PC-3 (cell line): ENCODE results near the gene PRTG. TPM values are rescaled to one million over a fixed set of nuclear protein-coding genes. Genes with fewer than 3 reads are reported as not detected.
"Not testable (repeated sequence)": the region's sequence is repeated elsewhere in the genome, so short reads cannot be mapped to it uniquely, and the experiment has no call there.

Source experiments
- ATAC-seq: fragments of 200-7000 bp; cut with Tn5 transposase; 2 replicates; pipeline ENCODE4 v1.9.1; 2020; ENCODE audit warnings: mild to moderate bottlenecking, moderate library complexity
- BruUV-seq: library from RNA; stranded (reverse); fragments of 400-500 nt; replicated peaks from 2 replicates; lab custom pipeline; 2021; lab: Mats Ljungman, UMichigan
- CTCF ChIA-PET: fragments of 300-600 bp; sonication (Branson Sonifier 250); formaldehyde crosslinking; loops from one replicate; lab custom pipeline; 2022; ENCODE audit warnings: antibody characterized with exemption; lab: Charles Lee
- POLR2A ChIA-PET: fragments of 300-600 bp; sonication (Branson Sonifier 250); formaldehyde crosslinking; loops from one replicate; lab custom pipeline; 2022; ENCODE audit warnings: antibody characterized with exemption; ENCODE audit not compliant: unreplicated experiment; lab: Charles Lee
- DNase-seq: peaks from one replicate; pipeline ENCODE4 v3.0.0-alpha.2; 2015
- H2AFZ ChIP-seq: fragments of 300-600 bp; sonication (generic); 2 replicates; pipeline ENCODE4 v1.6.0; 2016; ENCODE audit warnings: antibody characterized with exemption, low read length
- H3F3A ChIP-seq: fragments of 300-600 bp; sonication (generic); one replicate; pipeline ENCODE4 v1.6.0; 2017; ENCODE audit warnings: antibody characterized with exemption, low read length, control low read depth, mild to moderate bottlenecking; ENCODE audit not compliant: unreplicated experiment
- H3K27ac ChIP-seq: fragments of 300-600 bp; sonication (generic); 2 replicates; pipeline ENCODE4 v1.5.1; 2016; ENCODE audit warnings: mild to moderate bottlenecking, low read length
- H3K27me3 ChIP-seq: fragments of 300-600 bp; sonication (generic); 2 replicates; pipeline ENCODE4 v1.6.1; 2016; ENCODE audit warnings: low read length, mixed read lengths
- H3K36me3 ChIP-seq: fragments of 300-600 bp; sonication (generic); 2 replicates; pipeline ENCODE4 v1.6.1; 2016; ENCODE audit warnings: low read depth, mixed run types, low read length, mixed read lengths
- H3K4me1 ChIP-seq: fragments of 300-600 bp; sonication (generic); 2 replicates; pipeline ENCODE4 v1.5.1; 2016; ENCODE audit warnings: low read length; ENCODE audit not compliant: insufficient read depth
- H3K4me2 ChIP-seq: fragments of 300-600 bp; sonication (generic); 2 replicates; pipeline ENCODE4 v1.6.0; 2016; ENCODE audit warnings: low read length
- H3K4me3 ChIP-seq: fragments of 300-600 bp; sonication (generic); 2 replicates; pipeline ENCODE4 v1.5.1; 2016; ENCODE audit warnings: mild to moderate bottlenecking, low read length, mixed read lengths
- H3K79me2 ChIP-seq: fragments of 300-600 bp; sonication (generic); 2 replicates; pipeline ENCODE4 v1.6.1; 2017; ENCODE audit warnings: low read length, mixed read lengths
- H3K9ac ChIP-seq: fragments of 300-600 bp; sonication (generic); 2 replicates; pipeline ENCODE4 v1.6.0; 2016; ENCODE audit warnings: mild to moderate bottlenecking, low read length
- H3K9me2 ChIP-seq: fragments of 300-600 bp; sonication (generic); replicated peaks from 2 replicates; pipeline ENCODE4 v1.6.1; 2016; ENCODE audit warnings: mixed run types, low read length, mixed read lengths
- H3K9me3 ChIP-seq: fragments of 300-600 bp; sonication (generic); 2 replicates; pipeline ENCODE4 v1.6.1; 2016; ENCODE audit warnings: low read length, mixed read lengths
- H4K20me1 ChIP-seq: fragments of 300-600 bp; sonication (generic); 2 replicates; pipeline ENCODE4 v1.6.1; 2016; ENCODE audit warnings: low read length, mixed read lengths
- CTCF ChIP-seq: fragments of 300-600 bp; sonication (generic); conservative IDR thresholded peaks from 2 replicates; pipeline ENCODE4 v1.5.1; 2017; ENCODE audit warnings: antibody characterized with exemption, low read depth, mild to moderate bottlenecking, low read length
- EZH2 ChIP-seq: fragments of 300-600 bp; sonication (generic); IDR thresholded peaks from one replicate; pipeline ENCODE4 v1.6.1; 2017; ENCODE audit warnings: antibody characterized with exemption, mild to moderate bottlenecking, low read length; ENCODE audit not compliant: unreplicated experiment
- EZH2phosphoT487 ChIP-seq: fragments of 300-600 bp; sonication (generic); IDR thresholded peaks from 2 replicates; pipeline ENCODE4 v1.6.1; 2018; ENCODE audit warnings: mild to moderate bottlenecking, antibody characterized with exemption, low read length, borderline replicate concordance
- intact Hi-C: fragments of 100-400 bp; cut with micrococcal nuclease; formaldehyde crosslinking; loops from 2 replicates; pipeline ENCODE4 v1.9.0; 2023
- total RNA-seq: library from RNA; depleted of rRNA; stranded (reverse); fragments of >200 nt; gene quantifications from 2 replicates; pipeline ENCODE4 v1.2.3, GENCODE V29; 2014

Gene PRTG
- total RNA-seq, 1 experiment from 2014 or later = 5.2 TPM

DNA sequence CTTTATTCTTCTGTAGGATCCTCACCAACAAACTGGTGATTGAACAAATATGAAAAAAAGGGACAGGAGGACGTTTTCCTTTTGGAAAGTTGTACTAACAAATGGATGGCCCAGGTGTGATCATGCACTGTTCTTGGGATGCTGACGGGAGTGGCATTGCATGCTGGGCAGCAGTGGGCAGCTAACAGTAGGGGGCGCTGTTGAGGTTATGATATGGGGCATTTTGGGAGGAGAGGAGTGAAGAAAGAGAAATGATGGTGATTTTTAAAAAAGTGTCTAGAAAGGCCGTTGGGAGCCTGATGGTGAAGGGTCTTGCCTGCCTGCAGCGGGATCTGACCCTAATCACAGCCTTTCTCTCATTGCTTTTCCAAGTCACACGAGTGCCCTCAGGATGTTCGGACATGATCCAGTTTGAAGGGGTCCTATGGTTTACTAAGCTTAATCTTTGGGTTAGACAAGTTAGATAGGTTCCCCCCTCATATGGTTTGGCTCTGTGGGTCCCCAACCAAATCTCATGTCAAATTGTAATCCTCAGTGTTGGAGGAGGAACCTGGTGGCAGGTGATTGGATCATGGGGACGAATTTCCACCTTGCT lies 46.2 kb upstream of the PRTG start:
- H3K9ac ChIP-seq = no peak overlapping the region
- intact Hi-C loops = no loop called here
- no peaks in the 10 kb centered on the region for H4K20me1 ChIP-seq
- H3K79me2 ChIP-seq = no peaks in the 10 kb centered on the region
- ATAC-seq = peak; percentile 44; the same call in 1 of the 2 replicates
- H3F3A ChIP-seq = no peaks in the 10 kb centered on the region
- H3K27ac ChIP-seq = no peak overlapping the region
- ChIA-PET CTCF (interaction anchor here (0.7 kb wide), 1 partner anchor 204 kb away, joined by 3 read pairs; no protein-coding TSS in a partner anchor), POLR2A (no interaction called here)
- no peaks in the 10 kb centered on the region for H3K27me3 ChIP-seq
- no peak for TF ChIP-seq EZH2phosphoT487
- TF ChIP-seq EZH2 = no peak
- peak; percentile 74 for TF ChIP-seq CTCF
- no peaks in the 10 kb centered on the region for H3K36me3 ChIP-seq
- no peaks in the 10 kb centered on the region for H3K9me2 ChIP-seq
- peak; percentile 37 for DNase-seq
- peaks cover 14% of the 10 kb centered on the region for H3K4me1 ChIP-seq
- H3K4me2 ChIP-seq = no peak overlapping the region
- no peak overlapping the region for H3K4me3 ChIP-seq
- no peaks in the 10 kb centered on the region for H3K9me3 ChIP-seq
- no peak overlapping the region for H2AFZ ChIP-seq
- BruUV-seq = no TSS peak

GRCh38 chr15:55786341-55786740 lies 43.4 kb upstream of the PRTG start:
- intact Hi-C loops = no loop called here
- no peaks in the 10 kb centered on the region for H3K79me2 ChIP-seq
- no peak overlapping the region for H2AFZ ChIP-seq
- no peak for TF ChIP-seq CTCF
- TF ChIP-seq EZH2 = no peak
- TF ChIP-seq EZH2phosphoT487 = no peak
- DNase-seq (no peak), ATAC-seq (no peak)
- no peak overlapping the region for H3K9ac ChIP-seq
- H3K4me2 ChIP-seq = no peak overlapping the region
- H3K36me3 ChIP-seq = no peaks in the 10 kb centered on the region
- no peaks in the 10 kb centered on the region for H3F3A ChIP-seq
- H3K27me3 ChIP-seq = no peaks in the 10 kb centered on the region
- BruUV-seq = no TSS peak
- H3K9me3 ChIP-seq = no peaks in the 10 kb centered on the region
- ChIA-PET CTCF (no interaction called here), POLR2A (no interaction called here)
- no peaks in the 10 kb centered on the region for H3K9me2 ChIP-seq
- peaks cover 1% of the 10 kb centered on the region for H3K4me1 ChIP-seq
- H3K4me3 ChIP-seq = no peak overlapping the region
- H3K27ac ChIP-seq = no peak overlapping the region
- H4K20me1 ChIP-seq = no peaks in the 10 kb centered on the region

GRCh38 chr15:55785593-55785992 lies 42.6 kb upstream of the PRTG start:
- H3K27me3 ChIP-seq, H3K4me1 ChIP-seq, H3K4me2 ChIP-seq, H3K36me3 ChIP-seq, POLR2A ChIA-PET, H3K9me3 ChIP-seq, H3F3A ChIP-seq, DNase-seq, H3K79me2 ChIP-seq, H4K20me1 ChIP-seq, H3K9ac ChIP-seq, H2AFZ ChIP-seq, CTCF ChIA-PET, intact Hi-C loops, BruUV-seq, ATAC-seq, H3K27ac ChIP-seq, H3K4me3 ChIP-seq, H3K9me2 ChIP-seq: not testable (repeated sequence)
